Endothelial cell of hepatic sinusoid (primary cell): Measurements from ENCODE around the gene RET.
"Not testable (repeated sequence)": the region's sequence is repeated elsewhere in the genome, so short reads cannot be mapped to it uniquely, and the experiment has no call there.

Experiments
- in situ Hi-C: cut with HindIII; loops from 2 replicates; pipeline ENCODE4 v1.10.0; 2017; ENCODE audit warnings: low sequenced_read_pairs

The RET gene

GRCh38 chr10:43128958-43129706 is 52.3 kb downstream of the RET start:
- in situ Hi-C loops: no loop called here

GRCh38 chr10:43130770-43131171 is 53.9 kb downstream of the RET start:
- in situ Hi-C loops: no loop called here

- in situ Hi-C loops: no loop called here
Measured at GRCh38 chr10:43131256-43131655, 54.4 kb downstream of the RET start.

DNA sequence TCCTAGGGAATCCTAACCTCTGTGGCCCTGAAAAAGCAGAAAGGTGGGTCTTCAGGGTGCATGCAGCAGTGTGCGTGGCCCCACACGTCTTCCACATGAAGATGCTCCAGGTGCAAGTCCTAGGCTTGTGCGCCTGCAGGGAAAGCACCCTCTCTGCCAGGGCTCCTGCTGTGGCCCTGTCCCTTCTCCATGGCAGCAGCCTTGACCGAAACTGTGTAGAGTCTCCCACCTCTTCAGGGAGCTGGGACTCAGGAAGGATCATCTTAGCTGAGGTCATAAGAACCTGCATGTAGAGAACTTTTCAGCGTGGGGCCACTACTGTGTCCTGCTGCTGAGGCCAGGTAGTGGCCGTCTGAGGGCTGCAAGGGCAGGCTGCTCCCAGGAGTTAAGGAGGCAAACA is 55.0 kb downstream of the RET start:
- in situ Hi-C loops: no loop called here

DNA sequence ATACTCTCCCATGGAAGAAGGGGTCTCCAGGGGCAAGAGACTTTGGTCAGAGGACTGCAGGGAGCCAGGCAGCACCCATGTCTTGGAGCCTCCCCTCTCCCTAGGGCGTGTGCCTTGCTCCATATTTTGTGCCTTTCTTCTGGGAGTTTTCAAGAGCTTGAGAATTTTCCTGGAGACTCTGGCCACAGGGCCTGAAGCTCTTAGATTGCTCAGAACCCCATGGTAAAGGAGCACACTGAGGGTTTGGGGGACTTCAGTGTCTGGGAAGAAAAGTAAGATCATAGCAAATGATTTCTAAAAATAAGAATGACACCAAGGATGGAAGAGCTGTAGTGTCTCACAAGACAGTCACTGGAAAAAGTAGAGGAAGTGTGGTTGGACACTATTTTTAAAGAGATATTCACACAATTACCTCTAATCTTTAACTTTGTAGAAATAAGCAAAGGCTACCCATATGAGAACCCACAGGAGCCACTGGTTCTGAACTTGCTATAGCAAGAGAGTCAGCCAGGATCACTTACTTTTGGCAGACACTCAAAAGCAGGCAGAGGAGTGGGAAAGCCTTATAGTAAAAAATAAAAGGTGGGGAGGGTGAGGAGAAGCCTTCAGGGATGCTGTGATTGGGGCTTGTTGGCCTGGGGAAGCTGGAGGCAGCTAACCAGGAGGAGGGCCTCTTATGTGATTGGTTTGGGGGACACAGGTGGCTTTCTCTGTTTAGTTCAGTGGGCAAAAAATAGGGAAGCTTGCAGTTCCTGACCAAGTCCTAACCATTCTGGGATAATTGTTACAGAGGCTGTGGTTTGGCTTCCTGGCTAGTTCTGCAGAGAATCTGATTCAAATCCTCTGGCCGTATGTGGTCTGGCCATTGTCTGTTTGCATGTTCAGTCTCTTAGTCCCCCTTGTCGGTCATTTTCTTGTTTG is 56.3 kb downstream of the RET start:
- in situ Hi-C loops: no loop called here

GRCh38 chr10:43134126-43134905 is 57.4 kb downstream of the RET start:
- in situ Hi-C loops: no loop called here

- in situ Hi-C loops: no loop called here
Measured at GRCh38 chr10:43135064-43135463, 58.2 kb downstream of the RET start.

- in situ Hi-C loops: no loop called here
Measured at GRCh38 chr10:43135656-43136055, 58.8 kb downstream of the RET start.

- in situ Hi-C loops: no loop called here
Measured at GRCh38 chr10:43136432-43136831, 59.6 kb downstream of the RET start.

DNA sequence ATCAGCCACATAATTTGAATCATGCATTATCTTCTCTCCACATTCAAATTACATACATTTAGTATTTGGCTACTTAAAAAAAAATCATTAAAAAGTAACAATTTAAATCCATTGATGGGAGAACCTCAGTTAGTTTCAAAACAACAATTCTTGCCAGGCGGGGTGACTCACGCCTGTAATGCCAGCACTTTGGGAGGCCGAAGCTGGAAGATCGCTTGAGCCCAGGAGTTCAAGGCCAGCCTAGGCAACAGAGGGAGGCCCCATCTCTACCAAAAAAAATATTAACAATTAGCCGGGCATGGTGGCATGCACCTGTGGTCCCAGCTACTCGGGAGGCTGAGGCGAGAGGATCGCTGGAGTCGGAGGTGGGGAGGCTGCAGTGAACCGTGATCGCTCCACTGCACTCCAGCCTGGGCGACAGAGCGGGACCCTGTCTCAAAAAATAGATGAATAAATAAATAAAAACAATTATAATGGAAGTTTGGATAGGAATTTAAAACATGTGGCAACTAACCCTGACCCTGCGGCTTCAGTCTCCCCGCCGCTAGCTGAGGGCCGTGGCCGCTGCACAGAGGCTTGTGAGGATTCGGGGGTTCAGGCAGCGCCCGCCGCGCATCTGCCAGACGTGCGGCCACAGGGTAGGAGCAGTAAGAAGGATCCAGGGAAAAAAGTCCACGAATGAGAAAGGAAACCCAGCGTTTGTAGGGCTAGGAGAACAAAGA is 60.3 kb downstream of the RET start:
- in situ Hi-C loops: no loop called here

GRCh38 chr10:43137717-43138020 is 60.8 kb downstream of the RET start:
- in situ Hi-C loops: no loop called here

DNA sequence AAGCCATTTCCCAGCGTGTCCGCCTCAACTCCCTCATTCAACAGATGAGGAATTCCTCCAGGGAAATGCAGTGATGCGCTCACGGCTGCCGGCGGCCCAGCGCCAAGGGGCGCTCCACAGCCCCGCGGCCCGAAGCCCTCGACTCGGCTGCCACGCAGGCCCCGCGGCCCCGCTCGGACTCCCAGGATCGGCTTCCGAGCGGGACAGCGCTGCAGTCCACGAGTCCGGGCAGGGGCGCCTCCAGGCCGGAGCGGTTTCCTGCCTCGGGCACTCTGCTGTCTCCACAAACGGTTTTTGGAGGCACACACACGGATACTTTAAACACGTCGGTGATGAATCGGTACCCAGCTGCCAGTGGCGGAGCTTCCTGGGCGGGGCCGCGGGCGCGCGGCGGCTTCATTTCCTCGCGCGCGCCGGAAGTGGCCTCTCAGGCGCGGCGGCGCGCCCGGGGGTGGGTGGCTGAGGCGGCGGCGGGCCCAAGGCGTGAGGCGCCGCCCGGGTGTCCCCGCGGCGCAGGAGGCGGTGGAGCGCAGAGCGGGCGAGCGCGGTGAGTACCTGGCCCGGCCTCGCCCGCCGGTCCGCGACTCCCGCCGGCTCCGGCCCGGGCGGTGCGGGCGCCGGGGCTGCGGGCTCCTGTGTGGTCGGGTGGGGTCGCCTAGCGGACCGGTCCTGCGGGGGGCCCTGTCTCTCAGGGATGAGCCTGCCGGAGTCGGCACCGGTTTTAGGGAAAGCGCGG is 61.3 kb downstream of the RET start, which contains the start of gene CSGALNACT2:
Gene CSGALNACT2, plus strand, starts transcription at position 425 of the 736 bp plus-strand sequence. CDS start 16,705 bp downstream, outside the sequence.
- in situ Hi-C loops: no loop called here

GRCh38 chr10:43138757-43139241 is 61.9 kb downstream of the RET start:
- in situ Hi-C loops: no loop called here

- in situ Hi-C loops: no loop called here
Measured at GRCh38 chr10:43141421-43141820, 64.6 kb downstream of the RET start.

DNA sequence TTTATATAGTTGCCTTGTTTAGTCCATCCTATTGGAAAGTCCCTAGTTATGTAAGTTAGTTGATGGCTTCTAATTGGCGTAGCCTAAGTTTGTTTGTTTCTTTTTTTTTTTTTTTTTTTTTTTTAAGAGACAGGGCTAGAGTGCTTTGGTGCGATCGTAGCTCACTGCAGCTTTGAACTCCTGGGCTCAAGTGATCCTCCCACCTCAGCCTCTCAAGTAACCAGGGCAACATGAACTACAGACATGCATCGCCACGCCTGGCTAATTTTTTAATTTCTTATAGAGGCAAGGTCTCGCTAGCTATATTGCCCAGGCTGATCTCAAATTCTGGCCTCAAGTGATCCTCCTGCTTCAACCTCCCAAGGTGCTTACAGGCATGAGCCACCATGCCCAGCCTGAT is 68.4 kb downstream of the RET start:
- in situ Hi-C loops: no loop called here

DNA sequence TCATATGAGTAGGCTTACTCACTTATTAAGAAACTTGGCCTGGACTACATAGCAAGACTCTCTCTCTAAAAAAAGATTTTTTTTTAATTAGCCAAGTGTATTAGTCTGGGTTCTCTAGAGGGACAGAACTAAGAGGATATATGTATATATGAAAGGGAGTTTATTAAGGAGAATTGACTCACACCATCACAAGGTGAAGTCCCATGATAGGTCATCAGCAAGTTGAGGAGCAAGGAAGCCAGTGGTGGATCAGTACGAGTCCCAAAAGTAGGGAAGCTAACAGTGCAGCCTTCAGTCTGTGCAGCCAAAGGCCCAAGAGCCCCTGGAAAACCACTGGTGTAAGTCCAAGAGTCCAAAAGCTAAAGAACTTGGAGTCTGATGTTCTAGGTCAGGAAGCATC is 69.1 kb downstream of the RET start:
- in situ Hi-C loops: not testable (repeated sequence)

DNA sequence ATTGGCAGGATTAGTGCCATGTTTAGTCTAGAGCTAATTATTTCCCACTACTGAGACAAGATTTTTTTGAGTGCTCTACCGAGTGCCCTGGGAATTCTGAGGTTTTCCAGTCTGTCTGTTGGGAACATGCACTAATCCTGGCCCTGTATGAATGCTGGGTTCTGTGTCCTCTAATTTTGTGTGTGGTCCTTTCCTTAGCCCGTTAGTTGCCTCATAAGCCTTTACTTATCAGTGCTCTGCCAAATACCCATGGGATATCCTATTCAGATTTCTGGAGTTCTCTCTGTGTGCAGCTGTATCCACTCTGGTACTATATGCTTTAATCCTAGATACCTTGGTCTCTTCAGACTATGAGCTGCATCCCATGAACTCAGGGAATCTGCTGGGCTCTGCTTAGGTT is 74.5 kb downstream of the RET start:
- in situ Hi-C loops: no loop called here

GRCh38 chr10:43153901-43154300 is 77.0 kb downstream of the RET start:
- in situ Hi-C loops: no loop called here

GRCh38 chr10:43155221-43155620 is 78.4 kb downstream of the RET start:
- in situ Hi-C loops: no loop called here

DNA sequence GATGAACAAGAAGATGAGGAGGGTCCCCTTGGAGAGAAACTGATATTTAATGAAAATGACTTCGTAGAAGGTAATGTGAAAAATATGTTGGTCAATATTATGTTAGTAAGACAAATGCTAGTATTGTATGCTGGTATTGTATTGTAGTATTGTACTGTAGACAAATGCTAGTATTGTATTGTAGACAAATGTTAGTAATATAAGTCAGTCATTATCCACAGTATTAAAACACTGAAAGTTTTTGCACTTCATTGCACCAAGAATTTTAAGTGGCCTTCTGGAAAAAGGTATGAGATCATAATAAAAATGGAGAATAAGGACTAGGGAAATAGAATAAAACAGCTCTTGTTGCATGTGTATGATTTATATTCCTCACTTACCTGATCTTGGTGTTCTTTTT is 78.9 kb downstream of the RET start:
- in situ Hi-C loops: no loop called here
